Bronchial epithelial cell (primary cell): ENCODE data around the gene PLCG2. TPM values are rescaled to one million over a fixed set of nuclear protein-coding genes. Genes with fewer than 3 reads are reported as not detected.
"Not testable (repeated sequence)": the region's sequence is repeated elsewhere in the genome, so short reads cannot be mapped to it uniquely, and the experiment has no call there.

Experiments
- DNase-seq: peaks from one replicate; pipeline ENCODE4 v3.0.0-alpha.2; 2010; ENCODE audit warnings: low read depth
- FAIRE-seq: peaks from 2 replicates; lab custom pipeline; 2011; peaks lifted over from hg19 to GRCh38; lab: Jason Lieb, UNC
- H3K27me3 ChIP-seq: 2 replicates; pipeline ENCODE4 v1.5.1; 2011; ENCODE audit warnings: low read length; ENCODE audit not compliant: control insufficient read depth, insufficient read depth
- H3K36me3 ChIP-seq: 2 replicates; pipeline ENCODE4 v1.5.1; 2011; ENCODE audit warnings: low read length; ENCODE audit not compliant: control insufficient read depth, insufficient read depth
- H3K4me3 ChIP-seq: 2 replicates; pipeline ENCODE4 v1.5.1; 2011; ENCODE audit warnings: mild to moderate bottlenecking, low read depth, low read length, control low read depth
- total RNA-seq: library from RNA; depleted of rRNA; stranded (reverse); fragments of >200 nt; gene quantifications from 2 replicates; pipeline ENCODE4 v1.2.1, GENCODE V29; 2014
- TF ChIP-seq, protein P1 (sequence below): IDR thresholded peaks from 2 replicates; pipeline ENCODE4 v1.5.1; 2011; ENCODE audit warnings: mild to moderate bottlenecking, moderate library complexity, low read length, control low read depth, inconsistent platforms; ENCODE audit not compliant: insufficient read depth, severe bottlenecking

PLCG2 gene
- total RNA-seq, 1 donor from 2014 or later = 1.8 TPM

DNA sequence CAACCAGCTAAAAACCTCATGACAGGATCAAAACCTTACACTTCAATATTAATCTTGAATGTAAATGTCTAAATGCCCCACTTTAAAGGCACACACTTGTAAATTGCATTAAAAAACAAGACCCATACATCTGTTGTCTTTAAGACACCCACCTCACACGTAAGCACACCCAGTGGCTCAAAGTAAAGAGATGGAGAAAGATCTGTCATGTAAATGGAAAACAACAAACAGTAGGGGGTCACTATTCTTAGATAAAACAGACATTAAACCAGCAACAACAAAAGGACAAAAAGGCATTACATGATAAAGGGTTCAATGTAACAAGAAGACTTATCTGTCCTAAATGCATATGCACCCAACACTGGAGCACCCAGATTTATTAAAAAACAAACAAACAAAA lies 196.5 kb downstream of the PLCG2 start:
- no peak for FAIRE-seq
- DNase-seq = no peak
- Histone ChIP-seq H3K4me3 (no peak overlapping the region), H3K36me3 (no peaks in the 10 kb centered on the region), H3K27me3 (no peaks in the 10 kb centered on the region)
- TF ChIP-seq, protein P1, sequence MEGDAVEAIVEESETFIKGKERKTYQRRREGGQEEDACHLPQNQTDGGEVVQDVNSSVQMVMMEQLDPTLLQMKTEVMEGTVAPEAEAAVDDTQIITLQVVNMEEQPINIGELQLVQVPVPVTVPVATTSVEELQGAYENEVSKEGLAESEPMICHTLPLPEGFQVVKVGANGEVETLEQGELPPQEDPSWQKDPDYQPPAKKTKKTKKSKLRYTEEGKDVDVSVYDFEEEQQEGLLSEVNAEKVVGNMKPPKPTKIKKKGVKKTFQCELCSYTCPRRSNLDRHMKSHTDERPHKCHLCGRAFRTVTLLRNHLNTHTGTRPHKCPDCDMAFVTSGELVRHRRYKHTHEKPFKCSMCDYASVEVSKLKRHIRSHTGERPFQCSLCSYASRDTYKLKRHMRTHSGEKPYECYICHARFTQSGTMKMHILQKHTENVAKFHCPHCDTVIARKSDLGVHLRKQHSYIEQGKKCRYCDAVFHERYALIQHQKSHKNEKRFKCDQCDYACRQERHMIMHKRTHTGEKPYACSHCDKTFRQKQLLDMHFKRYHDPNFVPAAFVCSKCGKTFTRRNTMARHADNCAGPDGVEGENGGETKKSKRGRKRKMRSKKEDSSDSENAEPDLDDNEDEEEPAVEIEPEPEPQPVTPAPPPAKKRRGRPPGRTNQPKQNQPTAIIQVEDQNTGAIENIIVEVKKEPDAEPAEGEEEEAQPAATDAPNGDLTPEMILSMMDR = no peak

DNA sequence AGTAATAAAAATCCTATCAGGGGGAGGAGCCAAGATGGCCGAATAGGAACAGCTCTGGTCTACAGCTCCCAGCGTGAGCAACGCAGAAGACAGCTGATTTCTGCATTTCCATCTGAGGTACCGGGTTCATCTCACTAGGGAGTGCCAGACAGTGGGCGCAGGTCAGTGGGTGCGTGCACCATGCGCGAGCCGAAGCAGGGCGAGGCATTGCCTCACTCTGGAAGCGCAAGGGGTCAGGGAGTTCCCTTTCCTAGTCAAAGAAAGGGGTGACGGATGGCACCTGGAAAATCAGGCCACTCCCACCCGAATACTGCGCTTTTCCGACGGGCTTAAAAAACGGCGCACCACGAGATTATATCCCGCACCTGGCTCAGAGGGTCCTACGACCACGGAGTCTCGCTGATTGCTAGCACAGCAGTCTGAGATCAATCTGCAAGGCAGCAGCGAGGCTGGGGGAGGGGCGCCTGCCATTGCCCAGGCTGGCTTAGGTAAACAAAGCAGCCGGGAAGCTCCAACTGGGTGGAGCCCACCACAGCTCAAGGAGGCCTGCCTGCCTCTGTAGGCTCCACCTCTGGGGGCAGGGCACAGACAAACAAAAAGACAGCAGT lies 198.3 kb downstream of the PLCG2 start:
- not testable (repeated sequence) for DNase-seq, H3K27me3 ChIP-seq, H3K36me3 ChIP-seq, H3K4me3 ChIP-seq, FAIRE-seq

DNA sequence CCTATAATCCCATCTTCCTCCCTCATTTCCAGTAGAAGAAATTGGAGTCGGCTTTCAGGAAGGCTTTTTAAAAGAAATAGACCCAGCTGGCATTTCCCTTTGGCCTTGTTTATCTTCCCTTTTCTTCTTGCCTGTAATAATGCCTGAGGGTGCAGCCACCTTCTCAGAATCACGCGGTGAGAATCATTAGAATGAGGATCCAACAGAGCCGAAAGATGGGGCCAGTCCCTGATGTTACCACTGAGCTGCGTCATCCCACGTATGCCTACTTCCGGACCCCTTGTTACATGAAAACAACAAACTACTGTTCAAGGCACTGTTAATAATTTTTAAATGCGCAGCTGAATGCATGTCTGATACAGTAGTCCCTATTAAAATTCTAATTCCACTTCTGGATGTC lies 208.0 kb downstream of the PLCG2 start:
- Histone ChIP-seq H3K4me3 (no peak overlapping the region), H3K36me3 (no peaks in the 10 kb centered on the region), H3K27me3 (no peaks in the 10 kb centered on the region)
- FAIRE-seq (no peak), DNase-seq (no peak)
- TF ChIP-seq, protein P1 = no peak

DNA sequence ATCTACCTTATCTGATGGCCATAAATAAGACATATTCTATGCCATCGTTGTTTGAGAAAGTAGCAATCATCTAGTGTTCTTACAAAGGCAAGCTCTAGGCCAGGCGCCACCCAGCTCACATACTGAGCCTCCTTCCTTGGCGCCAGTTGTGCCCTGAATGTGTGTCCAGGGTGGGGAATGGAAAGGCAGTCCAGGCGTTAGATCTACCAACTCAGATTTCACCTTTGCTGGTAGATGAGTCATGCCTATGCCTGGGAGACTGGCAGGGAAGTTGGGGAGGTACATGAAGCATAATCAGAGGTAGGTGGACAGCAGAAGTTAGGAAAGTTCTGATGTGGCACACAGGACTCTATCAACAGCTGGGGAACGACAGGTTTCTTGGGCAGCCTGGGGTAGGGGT lies 208.6 kb downstream of the PLCG2 start:
- DNase-seq (peak; percentile 38), FAIRE-seq (peak; percentile 72)
- Histone ChIP-seq H3K4me3 (no peak overlapping the region), H3K27me3 (no peaks in the 10 kb centered on the region), H3K36me3 (no peaks in the 10 kb centered on the region)
- TF ChIP-seq, protein P1 = no peak

DNA sequence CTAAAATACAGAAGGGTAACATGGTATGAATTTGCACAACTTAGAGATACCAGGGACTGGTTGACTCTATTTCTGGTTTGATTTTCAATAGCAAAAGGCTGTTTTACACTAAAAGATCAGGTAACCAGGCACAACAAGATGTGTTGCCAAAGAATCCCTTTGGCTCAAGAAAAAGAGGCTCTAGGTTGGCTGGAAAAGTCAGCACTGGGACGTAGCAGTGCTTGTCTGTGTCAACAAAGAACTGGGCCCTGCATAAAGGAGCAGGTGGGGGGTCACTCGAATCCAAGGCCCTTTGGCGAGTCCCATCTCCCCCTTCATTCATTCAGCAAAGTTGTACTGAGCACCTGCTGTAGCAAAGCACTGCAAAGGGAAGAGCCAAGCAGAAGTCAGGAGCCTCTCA lies 213.8 kb downstream of the PLCG2 start:
- TF ChIP-seq, protein P1 = no peak
- no peak for FAIRE-seq

GRCh38 chr16:81994485-81994884 lies 215.4 kb downstream of the PLCG2 start:
- no peak for FAIRE-seq
- no peaks in the 10 kb centered on the region for H3K27me3 ChIP-seq
- no peak overlapping the region for H3K4me3 ChIP-seq
- no peak for DNase-seq
- TF ChIP-seq, protein P1 = peak; percentile 28
- peaks cover 2% of the 10 kb centered on the region for H3K36me3 ChIP-seq

More for the DNA sequence above, 213.8 kb downstream of the PLCG2 start:
- H3K27me3 ChIP-seq = no peaks in the 10 kb centered on the region
- H3K4me3 ChIP-seq = no peak overlapping the region
- H3K36me3 ChIP-seq = no peaks in the 10 kb centered on the region
- DNase-seq = no peak
